HG03432 (cell line): ENCODE data around the gene LTBP1.

Experiments used
- ATAC-seq: cut with Tn5 transposase; IDR thresholded peaks from one replicate; pipeline ENCODE4 v1.9.1; 2021; ENCODE audit warnings: mild to moderate bottlenecking, moderate library complexity; ENCODE audit not compliant: unreplicated experiment

Gene LTBP1

DNA sequence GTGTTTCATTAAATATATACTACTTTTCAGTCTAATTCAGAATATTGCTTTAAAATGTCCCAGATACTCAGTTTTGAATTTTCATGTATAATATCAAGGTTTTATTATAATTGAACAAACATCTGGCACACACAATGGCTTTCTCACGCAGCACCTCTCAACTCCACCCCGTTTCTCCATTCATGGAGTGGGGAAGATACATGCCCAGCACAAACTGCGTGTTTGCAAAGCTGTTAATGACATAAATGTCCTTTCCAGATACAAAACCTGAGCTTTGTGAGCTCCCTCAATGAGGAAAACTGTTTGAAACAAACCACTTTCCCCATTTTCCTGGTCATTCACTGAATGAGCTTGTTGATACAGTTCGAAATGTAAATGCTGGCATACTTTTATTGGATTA lies 379.3 kb downstream of the LTBP1 start:
- no peak for ATAC-seq

DNA sequence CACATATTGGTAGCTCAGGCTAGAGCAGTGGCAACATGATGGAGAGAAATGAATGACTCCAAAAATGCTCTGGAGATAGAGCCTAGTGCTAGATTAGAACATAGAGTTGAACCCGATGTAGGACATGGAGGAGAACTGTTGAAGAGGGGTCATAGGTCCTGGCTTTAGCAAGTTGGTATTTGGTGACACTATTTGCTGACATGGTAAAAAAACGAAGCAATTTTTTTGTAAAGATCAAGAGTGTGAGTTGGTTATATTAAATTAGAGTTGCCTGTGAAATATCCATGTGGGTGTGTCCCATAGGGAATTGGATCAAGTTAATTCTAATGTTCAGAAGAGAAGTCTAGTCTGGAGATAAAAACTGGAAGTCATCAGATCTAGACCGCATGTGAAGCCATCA lies 386.7 kb downstream of the LTBP1 start:
- no peak for ATAC-seq

DNA sequence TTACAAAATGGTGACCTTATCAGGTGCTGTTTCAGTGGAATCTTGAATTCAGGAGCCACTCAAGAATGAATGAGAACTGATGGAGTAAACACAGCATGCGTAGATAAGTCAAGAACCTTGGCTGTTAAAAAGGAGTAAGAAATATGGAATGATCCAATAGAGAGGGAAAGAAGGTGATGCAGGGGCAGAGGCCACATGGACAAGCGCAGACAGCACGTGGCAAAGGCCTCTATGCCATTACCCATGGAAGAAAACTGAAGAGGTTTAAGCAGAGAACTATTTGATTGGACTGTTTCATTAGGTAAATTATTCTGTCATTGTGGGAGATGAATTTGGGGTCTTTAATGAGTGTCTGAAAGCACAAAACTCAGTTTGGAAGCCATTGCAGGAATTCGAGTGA lies 387.3 kb downstream of the LTBP1 start:
- ATAC-seq: no peak

DNA sequence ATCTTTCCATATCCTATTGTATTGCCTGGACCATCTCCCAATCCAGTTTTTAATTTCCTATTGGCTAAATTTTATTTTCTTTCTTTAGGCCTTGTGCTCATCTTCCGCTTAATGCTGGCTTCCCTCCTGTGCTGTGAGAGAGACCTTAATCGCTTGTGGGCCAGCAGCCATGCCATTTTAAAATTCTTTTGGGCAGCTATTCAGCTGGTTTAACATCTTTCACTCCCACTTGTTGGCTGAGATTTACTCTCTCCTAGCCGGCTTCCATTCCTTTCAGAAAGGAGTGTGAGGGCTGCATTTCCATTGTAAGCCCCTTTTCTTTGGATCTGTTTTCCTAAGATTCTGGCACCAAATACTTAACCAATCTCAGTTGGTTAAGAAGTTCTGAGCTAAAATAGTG lies 388.8 kb downstream of the LTBP1 start:
- ATAC-seq: no peak

DNA sequence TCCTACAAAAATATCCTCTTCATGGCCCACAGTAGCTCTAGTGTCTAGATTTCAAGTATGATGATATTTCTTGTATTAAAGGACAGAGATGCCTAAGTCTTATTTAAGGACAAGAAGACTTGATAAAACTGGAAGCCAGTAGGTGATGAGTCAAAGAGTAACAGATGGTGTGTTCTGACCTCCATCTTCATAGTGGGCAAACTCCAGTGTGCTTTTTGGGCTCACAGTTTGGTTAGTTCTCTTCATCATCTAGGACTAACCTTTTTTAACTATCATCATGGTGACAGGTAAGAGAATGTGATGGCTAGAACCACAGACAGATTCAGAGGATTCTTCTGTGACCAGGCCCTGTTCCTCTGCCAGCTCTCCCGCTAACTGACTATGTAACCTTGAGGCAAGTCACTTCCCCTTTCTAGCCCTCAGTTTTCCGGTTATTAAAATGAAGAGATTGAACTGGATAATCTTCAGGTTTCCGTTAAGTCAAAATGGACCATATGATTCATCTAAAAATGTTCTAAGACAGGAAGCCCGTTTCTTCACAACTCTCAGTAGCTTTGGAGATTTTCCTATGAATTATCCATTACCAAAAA lies 389.4 kb downstream of the LTBP1 start:
- peak; percentile 72 for ATAC-seq

DNA sequence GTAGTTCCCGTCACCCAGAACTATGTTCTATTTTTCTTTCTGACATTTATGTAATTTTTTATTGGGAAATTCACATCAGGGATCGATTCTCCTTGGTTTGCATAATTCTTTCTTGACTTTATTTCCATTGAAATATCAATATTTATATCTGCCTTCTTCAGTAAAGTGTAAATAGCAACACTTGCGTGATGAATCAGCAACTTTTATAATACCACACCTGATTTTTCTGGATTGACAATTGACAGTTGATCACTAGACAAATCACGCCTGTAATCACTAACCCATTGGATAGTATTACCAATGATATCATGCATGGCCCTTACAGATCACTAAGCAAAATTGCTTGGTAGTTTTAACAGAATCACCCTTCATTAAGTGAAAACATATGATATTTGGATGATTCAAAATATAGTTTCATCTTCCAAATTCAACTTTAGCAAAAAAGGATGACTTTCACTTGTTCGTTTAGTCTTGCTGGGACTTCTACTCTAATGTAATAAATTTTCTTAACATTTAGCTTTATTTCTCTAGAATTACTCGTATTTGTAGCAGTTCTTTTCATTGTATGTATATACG lies 390.7 kb downstream of the LTBP1 start:
- ATAC-seq: no peak

DNA sequence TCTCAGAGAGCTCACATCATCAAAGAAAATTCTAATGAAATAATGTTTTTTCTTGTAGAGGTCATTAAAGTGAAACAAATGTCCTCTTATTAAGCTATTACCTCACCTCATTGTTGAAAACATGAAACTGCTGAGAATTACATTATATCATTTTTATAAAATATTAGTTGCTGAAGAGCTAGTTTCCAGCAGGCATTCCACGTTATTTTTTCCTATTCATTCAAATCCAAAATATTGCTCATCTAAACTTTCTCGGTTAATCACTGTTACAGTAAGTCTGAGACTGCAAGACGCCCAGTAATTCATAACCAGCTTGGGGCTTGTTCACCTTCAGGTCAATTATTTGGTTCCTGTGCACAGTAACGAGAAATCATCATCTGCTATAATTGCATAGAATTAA lies 391.2 kb downstream of the LTBP1 start:
- ATAC-seq: no peak

DNA sequence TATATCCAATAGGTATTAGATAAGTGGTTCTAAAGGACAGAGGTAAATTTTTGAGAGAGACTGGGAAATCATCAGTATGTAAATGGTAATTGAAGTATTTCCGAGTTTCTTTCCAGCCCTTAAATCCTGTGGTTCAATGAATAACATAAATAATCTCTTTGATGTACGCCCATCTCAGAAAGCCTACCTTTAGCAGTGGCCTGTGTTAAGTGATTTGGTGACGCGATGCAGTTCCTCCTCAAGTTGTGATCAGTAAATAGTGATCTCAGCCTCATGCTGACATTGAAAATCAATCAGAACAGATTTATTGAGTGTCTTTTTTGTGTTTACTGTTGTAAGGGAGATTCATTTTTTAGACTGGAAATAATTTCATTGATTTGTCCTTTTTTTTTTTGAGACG lies 392.5 kb downstream of the LTBP1 start:
- ATAC-seq: no peak

DNA sequence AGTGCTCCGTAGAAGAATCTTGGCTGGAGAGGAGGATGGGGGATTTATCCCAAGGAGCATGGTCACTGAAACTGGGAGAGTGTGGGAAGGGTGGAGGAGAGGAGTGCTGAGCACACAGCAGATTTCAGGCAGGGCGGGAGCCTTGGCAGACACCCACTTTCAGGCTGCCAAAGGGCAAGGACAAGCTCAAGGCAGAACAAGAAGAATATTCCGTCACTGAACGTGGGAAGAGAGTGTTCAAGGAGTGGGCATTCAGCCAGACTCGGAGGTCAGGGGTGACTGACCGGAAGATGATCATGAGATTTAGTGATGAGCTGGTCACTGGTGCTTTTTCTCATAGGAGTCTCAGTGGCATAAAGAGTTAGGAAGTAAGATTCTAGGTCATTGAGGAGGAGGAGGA lies 393.5 kb downstream of the LTBP1 start:
- no peak for ATAC-seq

DNA sequence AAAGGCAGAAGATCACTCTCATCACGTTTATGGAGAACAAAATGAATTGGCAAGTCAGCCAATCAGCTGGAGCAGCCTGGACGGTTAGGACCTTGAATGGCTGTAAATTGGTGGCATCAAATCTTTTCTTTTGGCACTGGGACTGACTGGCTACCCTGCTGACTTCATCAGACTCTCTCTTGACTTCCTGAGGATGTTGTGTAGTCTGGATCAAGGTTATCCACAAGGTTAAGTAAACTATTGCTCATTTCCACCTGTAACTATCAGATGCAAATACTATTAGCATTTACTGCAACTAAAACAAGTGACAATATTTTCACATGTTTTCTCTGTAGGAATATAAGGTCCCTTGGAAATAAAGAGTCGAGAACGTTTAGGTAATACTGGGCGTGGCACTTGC lies 395.4 kb downstream of the LTBP1 start:
- ATAC-seq: no peak

DNA sequence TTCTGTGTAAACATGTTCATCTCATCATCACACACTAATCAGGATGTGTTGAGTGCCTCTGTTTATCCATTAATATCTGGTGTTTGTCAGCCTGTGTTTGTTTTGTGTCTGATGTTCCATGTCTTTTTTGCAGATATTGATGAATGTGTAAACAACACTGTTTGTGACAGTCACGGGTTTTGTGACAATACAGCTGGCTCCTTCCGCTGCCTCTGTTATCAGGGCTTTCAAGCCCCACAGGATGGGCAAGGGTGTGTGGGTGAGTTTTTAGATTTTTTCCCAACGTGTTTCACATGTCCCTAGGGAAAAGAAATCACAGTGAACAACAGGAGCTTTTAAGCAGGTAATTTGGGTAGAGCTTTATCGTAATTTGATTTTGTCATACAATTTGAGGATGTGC lies 396.0 kb downstream of the LTBP1 start:
- no peak for ATAC-seq

DNA sequence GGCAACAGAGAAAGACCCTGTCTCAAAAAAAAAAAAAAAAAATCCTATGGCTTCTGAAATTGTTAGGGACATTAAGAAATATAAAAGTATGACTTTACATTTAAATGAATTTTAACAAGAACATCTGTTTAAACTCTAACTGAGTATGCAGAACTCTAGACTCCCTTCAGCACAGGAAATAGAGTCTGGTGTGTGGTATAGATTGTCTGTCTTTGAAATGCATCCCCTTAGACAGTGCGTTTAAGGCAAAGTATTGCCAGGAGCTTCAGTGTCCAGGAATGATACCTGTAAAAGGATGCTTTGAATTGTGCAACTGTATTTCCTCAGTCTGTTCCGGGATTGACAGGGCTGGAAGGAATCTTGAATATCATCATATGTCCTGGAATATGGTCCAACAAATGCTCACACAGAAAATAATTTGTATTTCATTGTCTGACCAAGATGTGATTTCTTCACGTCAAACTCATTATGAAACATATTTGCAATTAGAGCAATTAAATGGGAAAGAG lies 396.7 kb downstream of the LTBP1 start:
- no peak for ATAC-seq

DNA sequence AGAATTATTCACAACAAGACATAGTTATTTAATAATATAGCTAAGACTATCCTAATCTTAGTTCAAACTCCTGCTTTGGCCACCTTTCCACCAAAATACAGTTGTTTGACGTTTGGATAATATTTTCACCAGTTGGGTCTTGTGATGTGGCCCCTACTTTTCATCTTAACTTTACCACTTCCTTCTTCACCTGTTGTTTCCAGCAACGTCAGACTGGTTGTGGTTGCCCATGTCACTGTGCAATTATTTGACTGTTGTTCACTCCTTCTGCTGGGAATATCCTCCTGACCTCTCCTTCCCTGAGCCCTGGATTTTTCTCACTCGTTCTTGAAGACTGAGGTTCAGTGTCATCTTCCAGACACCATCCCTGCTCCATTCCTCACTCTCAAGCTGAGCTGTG lies 397.5 kb downstream of the LTBP1 start:
- no peak for ATAC-seq

DNA sequence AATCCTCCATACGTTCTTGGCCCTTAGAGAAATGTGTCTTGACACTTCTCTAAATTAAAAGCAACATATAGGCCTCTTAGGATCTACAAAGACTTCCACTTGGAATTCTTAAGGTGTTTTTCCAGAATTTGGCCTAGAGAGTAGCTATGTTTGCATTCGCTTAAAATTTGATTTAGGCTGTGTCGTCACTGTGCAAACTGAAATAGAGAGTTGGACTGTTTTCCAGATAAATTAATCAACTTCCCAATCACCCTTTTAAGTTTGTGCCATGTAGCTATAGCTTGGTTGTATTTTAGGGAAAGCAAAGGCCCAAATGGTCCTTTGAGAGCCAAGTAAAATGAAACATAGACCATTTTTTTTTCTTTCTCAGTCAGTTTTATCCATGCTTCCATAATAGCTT lies 401.1 kb downstream of the LTBP1 start:
- no peak for ATAC-seq

DNA sequence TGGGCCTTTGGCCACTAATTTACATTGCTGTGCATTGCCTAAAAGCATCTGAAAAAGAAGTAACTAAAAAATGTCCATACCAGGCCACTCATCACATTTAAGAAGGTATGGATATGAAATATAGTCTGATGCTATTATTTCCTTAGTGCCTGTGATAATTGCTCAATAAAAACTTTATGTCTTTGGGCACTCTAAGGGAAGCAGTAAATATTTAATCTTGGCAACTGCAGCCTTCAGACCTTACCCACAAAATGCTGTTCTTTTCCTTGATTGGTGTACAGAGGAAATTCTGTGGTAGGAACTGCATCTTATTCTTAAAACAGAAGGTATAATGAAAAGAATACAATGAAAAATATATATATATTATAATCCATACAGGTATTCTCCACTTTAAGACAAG lies 403.9 kb downstream of the LTBP1 start:
- no peak for ATAC-seq

DNA sequence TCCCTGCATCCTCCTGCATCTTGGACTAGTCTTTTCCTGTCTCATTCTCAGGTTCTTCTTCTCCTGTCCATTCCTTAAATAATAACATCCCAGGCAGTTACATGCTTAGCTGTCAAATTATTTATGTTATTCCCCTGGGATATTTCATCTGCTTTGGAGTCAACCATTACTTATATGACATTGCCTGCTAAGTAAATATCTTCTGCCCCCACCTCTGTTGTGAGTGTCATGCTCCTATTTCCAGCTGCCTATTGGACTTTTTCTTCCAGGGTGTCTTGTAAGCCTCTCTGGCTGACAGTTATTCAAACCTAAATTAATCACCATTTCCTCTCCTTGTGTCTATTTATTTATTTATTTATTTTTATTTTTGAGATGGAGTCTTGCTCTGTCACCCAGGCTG lies 405.0 kb downstream of the LTBP1 start:
- no peak for ATAC-seq

DNA sequence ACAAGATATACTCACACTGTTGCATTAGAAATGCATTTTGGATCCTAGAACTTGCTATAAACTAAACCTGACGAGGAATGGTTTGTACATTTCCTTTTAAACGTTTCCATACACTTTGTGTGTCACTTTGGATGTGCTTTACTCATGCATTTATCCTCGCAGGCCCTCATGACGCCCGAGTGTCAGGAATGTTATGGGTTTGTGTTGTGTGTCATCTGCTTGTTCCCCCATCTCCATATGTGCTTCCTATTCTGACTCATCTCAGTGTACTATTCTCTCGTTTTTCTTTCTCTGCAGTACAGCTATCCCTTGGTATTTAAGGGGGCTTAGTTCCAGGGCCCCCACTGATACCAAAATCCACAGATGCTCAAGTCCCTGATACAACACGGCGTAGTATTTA lies 408.2 kb downstream of the LTBP1 start:
- no peak for ATAC-seq

DNA sequence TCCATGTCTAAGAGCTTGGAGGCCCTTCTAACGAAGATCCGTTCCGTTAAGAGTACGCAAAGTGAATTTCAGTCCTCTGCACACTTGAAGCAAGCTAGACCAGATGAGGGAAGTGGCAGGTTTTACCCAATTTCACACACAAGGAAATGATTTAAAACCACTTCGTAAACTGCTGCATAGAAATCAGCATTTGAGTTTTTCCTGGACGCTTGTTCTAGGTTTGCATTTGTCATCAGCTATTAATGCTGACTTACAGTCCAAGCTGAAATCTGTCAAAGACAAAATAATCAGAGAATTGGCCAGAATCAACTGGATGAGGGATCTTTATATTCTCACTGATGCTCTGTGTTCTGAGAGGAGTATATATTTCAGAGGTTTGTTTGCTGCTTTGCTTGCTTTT lies 412.1 kb downstream of the LTBP1 start:
- ATAC-seq: no peak

DNA sequence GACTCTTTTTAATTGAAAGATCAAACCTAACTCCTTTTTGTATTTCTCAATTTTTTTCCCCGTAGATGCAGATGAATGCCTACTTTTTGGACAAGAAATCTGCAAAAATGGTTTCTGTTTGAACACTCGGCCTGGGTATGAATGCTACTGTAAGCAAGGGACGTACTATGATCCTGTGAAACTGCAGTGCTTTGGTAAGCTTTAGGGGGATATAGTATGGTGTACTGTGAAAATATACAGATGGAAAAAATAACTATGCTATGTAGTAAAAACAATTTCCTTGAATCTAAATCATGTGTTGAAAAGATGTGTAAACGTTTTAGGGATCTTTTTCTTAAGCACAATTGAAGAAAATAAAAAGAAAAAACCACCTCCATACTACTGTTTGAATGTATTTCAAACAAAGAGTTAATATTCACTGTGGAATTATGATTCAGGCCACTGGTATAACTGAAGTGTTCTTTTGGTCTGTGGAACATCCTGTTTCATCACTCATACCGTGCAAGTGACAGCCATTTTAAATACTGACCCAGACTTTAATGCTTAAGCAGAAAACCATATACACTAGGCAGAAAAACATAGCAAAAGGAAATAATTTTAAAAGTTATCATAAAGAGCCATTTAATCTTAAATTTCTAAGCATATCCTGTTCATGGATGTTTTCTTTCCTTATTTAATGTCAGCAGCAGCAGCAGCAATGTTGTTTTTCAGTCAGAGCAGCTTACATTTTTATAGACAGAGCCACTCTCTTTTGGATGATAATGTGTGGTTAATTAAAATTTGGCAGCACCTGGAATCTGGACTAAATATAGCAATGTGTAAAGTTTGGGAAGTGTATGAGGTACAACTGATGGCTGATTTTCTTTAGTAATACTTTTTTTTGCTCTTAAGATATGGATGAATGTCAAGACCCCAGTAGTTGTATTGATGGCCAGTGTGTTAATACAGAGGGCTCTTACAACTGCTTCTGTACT lies 416.9 kb downstream of the LTBP1 start:
- no peak for ATAC-seq

DNA sequence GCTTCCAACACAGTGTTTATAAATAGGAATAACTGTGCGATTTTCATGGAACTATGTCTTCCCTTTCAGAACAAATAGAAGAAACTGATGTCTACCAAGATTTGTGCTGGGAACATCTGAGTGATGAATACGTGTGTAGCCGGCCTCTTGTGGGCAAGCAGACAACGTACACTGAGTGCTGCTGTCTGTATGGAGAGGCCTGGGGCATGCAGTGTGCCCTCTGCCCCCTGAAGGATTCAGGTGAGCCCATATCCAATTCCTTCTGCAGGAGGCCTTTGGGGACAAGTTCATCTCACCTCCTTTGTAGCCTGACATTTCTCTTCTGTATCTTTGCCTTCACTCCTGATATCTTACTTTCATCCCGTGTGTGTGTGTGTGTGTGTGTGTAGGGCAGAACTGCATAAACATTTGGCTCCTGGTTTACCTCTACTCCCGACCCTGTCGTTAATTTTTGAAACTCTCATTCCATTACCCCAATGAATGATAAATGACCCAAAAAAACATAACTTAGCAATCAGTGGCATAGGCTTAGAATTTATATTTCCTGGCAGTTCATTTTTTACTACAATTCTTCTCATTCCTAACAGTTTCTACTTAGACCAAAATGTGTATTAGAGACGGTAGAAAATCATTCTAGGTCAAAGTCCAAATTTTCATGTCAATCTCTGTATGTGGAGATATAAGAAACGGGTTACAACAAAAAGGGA lies 418.7 kb downstream of the LTBP1 start:
- no peak for ATAC-seq

DNA sequence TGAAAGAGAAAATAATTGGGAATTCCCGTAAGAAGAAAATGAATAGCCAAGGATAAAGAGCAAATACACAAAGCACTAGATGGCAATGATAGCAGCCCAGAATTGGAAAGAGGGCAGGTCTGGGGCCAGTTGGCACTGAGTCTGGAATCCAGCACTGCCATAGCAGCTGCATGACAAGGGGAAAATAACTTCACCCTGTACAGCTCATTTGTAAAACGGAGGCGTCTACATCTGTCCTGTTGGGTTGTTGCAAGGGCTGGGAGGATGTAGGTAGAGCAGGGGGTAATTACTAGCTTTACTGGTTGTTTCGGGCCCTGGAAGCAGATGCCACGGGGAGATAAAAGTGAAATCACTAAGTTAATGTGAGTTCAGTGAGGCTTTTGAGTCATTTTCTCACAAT lies 419.7 kb downstream of the LTBP1 start:
- no peak for ATAC-seq
